ENCODE results near the gene GLDN.

GLDN gene

GRCh38 chr15:51387699-51388041, 46.2 kb downstream of the GLDN start:
- Histone ChIP-seq H3K4me3 (ENCODE audit: low read depth, low read length) (no peak overlapping the region), H3K36me3 (ENCODE audit: control insufficient read depth in 2 of 2, insufficient read depth in 1 of 2, low read length in 2 of 2) (no peaks in the 10 kb centered on the region), H3K27ac (ENCODE audit: extremely low read depth, low read depth, low read length) (no peak overlapping the region), H3K4me1 (ENCODE audit: control insufficient read depth, insufficient read depth, low read length) (no peaks in the 10 kb centered on the region), H3K9me3 (ENCODE audit: control insufficient read depth, insufficient read depth, low read depth, low read length) (no peaks in the 10 kb centered on the region)
- TF ChIP-seq ZNF623 (tag by site-specific recombination; IDR thresholded peaks at IDR 0.05) (peak; percentile 59; the same call in 1 of the 2 replicates), ZNF114 (tag by site-specific recombination; IDR thresholded peaks at IDR 0.05) (no peak), ZFP41 (tag by site-specific recombination; IDR thresholded peaks at IDR 0.05; ENCODE audit: borderline replicate concordance) (no peak)
- POLR2A ChIA-PET = no interaction called here
- CTCF ChIA-PET = interaction anchor here (0.6 kb wide), 1 partner anchor 228 kb away, joined by 3 read pairs; no protein-coding TSS in a partner anchor

GRCh38 chr15:51388726-51389125, 47.3 kb downstream of the GLDN start:
- CTCF ChIA-PET = interaction anchor here (0.8 kb wide), 1 partner anchor 196 kb away, joined by 3 read pairs; no protein-coding TSS in a partner anchor
- TF ChIP-seq ZNF777 (tag by site-specific recombination; IDR thresholded peaks at IDR 0.05; ENCODE audit: borderline replicate concordance) (no peak), ZNF48 (tag by site-specific recombination; IDR thresholded peaks at IDR 0.05) (no peak), SP7 (tag by site-specific recombination; IDR thresholded peaks at IDR 0.05) (no peak), ZNF76 (tag by site-specific recombination; IDR thresholded peaks at IDR 0.05; ENCODE audit: borderline replicate concordance, low read depth) (no peak), ZNF10 (tag by site-specific recombination; IDR thresholded peaks at IDR 0.05) (no peak)
- no peak overlapping the region for H3K27ac ChIP-seq (ENCODE audit: extremely low read depth, low read depth, low read length)

GRCh38 chr15:51390241-51390965, 48.9 kb downstream of the GLDN start:
- Histone ChIP-seq H3K9me3 (ENCODE audit: control insufficient read depth, insufficient read depth, low read depth, low read length) (no peaks in the 10 kb centered on the region), H3K36me3 (ENCODE audit: control insufficient read depth in 2 of 2, insufficient read depth in 1 of 2, low read length in 2 of 2) (no peaks in the 10 kb centered on the region), H3K27ac (ENCODE audit: extremely low read depth, low read depth, low read length) (no peak overlapping the region), H3K4me3 (ENCODE audit: low read depth, low read length) (no peak overlapping the region), H3K4me1 (ENCODE audit: control insufficient read depth, insufficient read depth, low read length) (no peaks in the 10 kb centered on the region)
- 0 out of 2 replicates have a peak, but pooled peaks have one; percentile 25 for TF ChIP-seq ZFHX2 (tag by site-specific recombination; conservative IDR thresholded peaks at IDR 0.05)
- no peak for TF ChIP-seq ZNF248 (tag by site-specific recombination; IDR thresholded peaks at IDR 0.05)
- POLR2A ChIA-PET = no interaction called here
- CTCF ChIA-PET = interaction anchor here (0.6 to 2.5 kb wide), 4 partner anchors 9 to 192 kb away, joined by 3 to 14 read pairs (median 6); no protein-coding TSS in a partner anchor

More at GRCh38 chr15:51388726-51389125, 47.3 kb downstream of the GLDN start:
- H3K36me3 ChIP-seq (ENCODE audit: control insufficient read depth in 2 of 2, insufficient read depth in 1 of 2, low read length in 2 of 2) = no peaks in the 10 kb centered on the region
- POLR2A ChIA-PET = no interaction called here
- no peaks in the 10 kb centered on the region for H3K9me3 ChIP-seq (ENCODE audit: control insufficient read depth, insufficient read depth, low read depth, low read length)
- no peak overlapping the region for H3K4me3 ChIP-seq (ENCODE audit: low read depth, low read length)
- no peaks in the 10 kb centered on the region for H3K4me1 ChIP-seq (ENCODE audit: control insufficient read depth, insufficient read depth, low read length)

GRCh38 chr15:51390966-51391422, 49.5 kb downstream of the GLDN start:
- no peak overlapping the region for H3K27ac ChIP-seq (ENCODE audit: extremely low read depth, low read depth, low read length)
- H3K36me3 ChIP-seq (ENCODE audit: control insufficient read depth in 2 of 2, insufficient read depth in 1 of 2, low read length in 2 of 2) = no peaks in the 10 kb centered on the region
- H3K4me3 ChIP-seq (ENCODE audit: low read depth, low read length) = no peak overlapping the region
- POLR2A ChIA-PET = no interaction called here
- H3K4me1 ChIP-seq (ENCODE audit: control insufficient read depth, insufficient read depth, low read length) = no peaks in the 10 kb centered on the region
- no peaks in the 10 kb centered on the region for H3K9me3 ChIP-seq (ENCODE audit: control insufficient read depth, insufficient read depth, low read depth, low read length)
- CTCF ChIA-PET = interaction anchor here (0.5 to 2.5 kb wide), 3 partner anchors 9 to 259 kb away, joined by 4 to 14 read pairs (median 6); no protein-coding TSS in a partner anchor
- no peak for TF ChIP-seq TSHZ1 (tag by site-specific recombination; IDR thresholded peaks at IDR 0.05; ENCODE audit: borderline replicate concordance)
- no peak for TF ChIP-seq ZNF830 (tag by site-specific recombination; IDR thresholded peaks at IDR 0.05; ENCODE audit: low read depth)
- TF ChIP-seq ZNF146 (tag by site-specific recombination; IDR thresholded peaks at IDR 0.05) = no peak
- no peak for TF ChIP-seq ZNF843 (tag by site-specific recombination; IDR thresholded peaks at IDR 0.05)
- TF ChIP-seq ZNF488 (tag by site-specific recombination; IDR thresholded peaks at IDR 0.05) = no peak
- no peak for TF ChIP-seq ZNF394 (tag by site-specific recombination; IDR thresholded peaks at IDR 0.05; ENCODE audit: borderline replicate concordance)
- TF ChIP-seq PRDM2 (tag by site-specific recombination; IDR thresholded peaks at IDR 0.05; ENCODE audit: borderline replicate concordance) = no peak
